A673 (cell line): Measurements from ENCODE around the gene CCN5.

ENCODE experiments used
- EZH2 ChIP-seq: fragments of 200-600 bp; sonication (generic); IDR thresholded peaks from 2 replicates; pipeline ENCODE4 v1.6.1; 2017; ENCODE audit warnings: borderline replicate concordance, low read depth, mild to moderate bottlenecking, mixed read lengths, antibody characterized with exemption, low read length; ENCODE audit not compliant: poor library complexity, severe bottlenecking
- TF ChIP-seq, protein P1 (sequence below): fragments of 300-800, 200-600 bp; sonication (generic); conservative IDR thresholded peaks from 2 replicates; pipeline ENCODE4 v1.5.1; 2017; ENCODE audit warnings: low read depth, mild to moderate bottlenecking, antibody characterized with exemption, low read length, moderate library complexity, mixed read lengths

DNA sequence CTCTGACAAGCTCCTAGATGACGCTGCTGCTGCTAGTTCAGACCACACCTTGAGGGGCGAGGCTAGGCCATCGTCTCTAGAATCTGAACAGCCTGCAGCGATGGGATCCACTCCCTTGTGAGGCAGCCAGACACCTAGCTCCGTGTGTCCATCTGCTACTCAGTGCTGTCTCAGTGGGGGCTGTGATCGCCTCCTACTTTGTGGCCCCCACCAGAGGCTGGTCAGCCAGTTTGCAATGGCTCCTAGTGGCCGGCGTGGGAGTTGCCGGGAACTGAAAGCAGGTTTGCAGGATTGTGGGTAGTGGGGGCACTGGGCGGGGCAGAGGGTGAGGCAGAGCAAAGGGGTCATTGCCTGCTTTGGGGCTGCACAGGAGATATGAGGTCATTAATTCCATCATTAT is 2.8 kb downstream of the CCN5 start:
- TF ChIP-seq, protein P1, sequence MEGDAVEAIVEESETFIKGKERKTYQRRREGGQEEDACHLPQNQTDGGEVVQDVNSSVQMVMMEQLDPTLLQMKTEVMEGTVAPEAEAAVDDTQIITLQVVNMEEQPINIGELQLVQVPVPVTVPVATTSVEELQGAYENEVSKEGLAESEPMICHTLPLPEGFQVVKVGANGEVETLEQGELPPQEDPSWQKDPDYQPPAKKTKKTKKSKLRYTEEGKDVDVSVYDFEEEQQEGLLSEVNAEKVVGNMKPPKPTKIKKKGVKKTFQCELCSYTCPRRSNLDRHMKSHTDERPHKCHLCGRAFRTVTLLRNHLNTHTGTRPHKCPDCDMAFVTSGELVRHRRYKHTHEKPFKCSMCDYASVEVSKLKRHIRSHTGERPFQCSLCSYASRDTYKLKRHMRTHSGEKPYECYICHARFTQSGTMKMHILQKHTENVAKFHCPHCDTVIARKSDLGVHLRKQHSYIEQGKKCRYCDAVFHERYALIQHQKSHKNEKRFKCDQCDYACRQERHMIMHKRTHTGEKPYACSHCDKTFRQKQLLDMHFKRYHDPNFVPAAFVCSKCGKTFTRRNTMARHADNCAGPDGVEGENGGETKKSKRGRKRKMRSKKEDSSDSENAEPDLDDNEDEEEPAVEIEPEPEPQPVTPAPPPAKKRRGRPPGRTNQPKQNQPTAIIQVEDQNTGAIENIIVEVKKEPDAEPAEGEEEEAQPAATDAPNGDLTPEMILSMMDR, result 0 out of 2 replicates have a peak, but pooled peaks have one; percentile 15
- no peak for TF ChIP-seq EZH2
